NCI-H748 treated with DMSO at 0.1 percent for 48 hours (cell line): ENCODE data around the gene BCL11A.

ENCODE experiments used
- DNase-seq: peaks from one replicate; lab custom pipeline; 2025; lab: John Stamatoyannopoulos, UW

BCL11A gene

DNA sequence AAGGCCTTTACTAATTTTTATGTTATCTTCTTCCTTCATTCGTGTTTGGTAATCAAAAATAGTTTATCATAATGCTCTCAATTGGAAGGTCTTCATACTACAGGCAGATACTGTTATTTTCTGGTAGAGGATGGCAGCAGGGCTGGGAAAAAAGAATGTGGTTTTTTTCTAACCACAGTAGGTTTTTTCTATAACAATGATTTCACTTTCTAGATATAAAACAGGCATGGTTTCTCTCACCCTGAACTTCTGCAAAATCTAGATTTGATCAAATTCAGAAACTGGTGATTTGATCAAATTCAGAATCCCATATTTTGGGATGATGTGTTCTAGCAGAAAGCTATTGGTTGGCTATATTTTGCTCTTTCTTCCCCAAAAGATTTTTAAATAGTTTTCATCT is 27.6 kb downstream of the BCL11A start:
- DNase-seq: no peak

DNA sequence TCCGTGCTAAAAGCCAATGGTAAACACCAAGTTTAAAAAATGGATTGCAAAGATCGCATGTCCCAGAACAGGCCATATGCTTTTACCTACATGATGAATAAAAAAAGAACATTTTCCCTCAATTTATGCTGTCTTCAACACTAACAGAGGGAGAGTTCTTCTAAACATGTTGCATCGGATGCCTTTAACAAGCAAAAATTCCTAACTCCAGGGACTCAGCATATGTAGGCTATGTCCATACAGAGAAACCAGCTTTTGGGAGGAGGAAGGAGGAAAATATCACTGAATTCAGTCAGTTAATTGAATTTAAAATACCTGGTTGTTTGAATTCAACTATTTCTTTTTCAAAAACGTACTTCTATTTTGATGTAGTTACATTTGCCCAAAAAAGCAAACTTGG is 28.6 kb downstream of the BCL11A start:
- no peak for DNase-seq

DNA sequence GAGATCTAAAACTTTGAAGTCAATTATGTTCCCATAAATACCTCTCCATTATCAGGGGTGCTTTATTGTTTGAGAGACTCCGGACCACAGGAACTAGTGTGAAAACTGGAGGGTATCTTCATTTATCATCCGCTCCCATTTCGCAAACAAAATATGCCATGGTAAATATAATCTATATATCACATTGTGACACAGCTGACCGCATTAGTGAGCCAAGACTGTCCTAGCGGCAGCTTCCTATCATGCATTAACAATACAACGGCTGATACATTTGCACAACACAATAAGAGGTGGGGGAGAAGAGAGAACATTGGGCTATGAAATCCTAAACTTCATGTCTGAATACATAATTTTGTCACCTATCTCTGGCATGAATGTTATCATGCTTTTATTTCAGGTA is 29.5 kb downstream of the BCL11A start:
- no peak for DNase-seq

DNA sequence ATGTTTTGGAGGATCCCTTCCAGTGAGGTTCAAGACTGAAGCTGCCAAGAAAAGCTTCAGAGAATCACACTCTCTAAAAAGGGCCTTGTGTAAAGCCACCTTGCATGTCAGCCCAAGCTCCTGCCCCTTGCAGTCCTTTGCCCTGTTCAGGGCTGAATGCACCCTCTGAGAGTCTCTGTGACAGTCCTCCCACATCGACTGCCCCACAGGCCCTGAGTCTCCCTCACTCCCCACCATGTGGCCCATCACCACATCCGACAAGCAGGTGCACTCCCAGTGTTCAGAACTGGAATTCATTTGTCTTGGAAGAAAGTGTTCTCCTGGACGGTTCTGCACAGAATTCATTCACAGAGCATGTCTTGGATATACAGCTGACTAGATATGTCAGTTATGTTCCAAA is 31.0 kb downstream of the BCL11A start:
- DNase-seq: no peak

DNA sequence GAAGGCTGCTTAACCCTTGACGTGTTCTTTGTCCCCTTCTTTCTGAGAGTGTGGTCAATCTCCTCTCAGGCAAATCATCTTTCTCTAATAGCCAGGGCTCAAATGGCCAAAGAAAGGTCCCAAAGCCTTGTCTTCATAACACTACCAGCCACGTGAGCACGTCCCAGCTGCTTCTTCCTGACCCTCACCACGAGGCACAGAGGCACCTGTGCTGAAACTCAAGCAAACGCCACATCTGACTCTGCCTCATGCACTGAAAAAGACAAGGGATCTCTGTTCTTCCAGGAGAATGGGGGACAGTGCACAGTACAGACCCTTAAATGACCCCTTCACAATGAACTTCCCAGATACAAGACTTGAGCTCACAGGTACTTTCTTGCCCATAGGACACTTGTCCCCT is 31.8 kb downstream of the BCL11A start:
- DNase-seq: no peak

DNA sequence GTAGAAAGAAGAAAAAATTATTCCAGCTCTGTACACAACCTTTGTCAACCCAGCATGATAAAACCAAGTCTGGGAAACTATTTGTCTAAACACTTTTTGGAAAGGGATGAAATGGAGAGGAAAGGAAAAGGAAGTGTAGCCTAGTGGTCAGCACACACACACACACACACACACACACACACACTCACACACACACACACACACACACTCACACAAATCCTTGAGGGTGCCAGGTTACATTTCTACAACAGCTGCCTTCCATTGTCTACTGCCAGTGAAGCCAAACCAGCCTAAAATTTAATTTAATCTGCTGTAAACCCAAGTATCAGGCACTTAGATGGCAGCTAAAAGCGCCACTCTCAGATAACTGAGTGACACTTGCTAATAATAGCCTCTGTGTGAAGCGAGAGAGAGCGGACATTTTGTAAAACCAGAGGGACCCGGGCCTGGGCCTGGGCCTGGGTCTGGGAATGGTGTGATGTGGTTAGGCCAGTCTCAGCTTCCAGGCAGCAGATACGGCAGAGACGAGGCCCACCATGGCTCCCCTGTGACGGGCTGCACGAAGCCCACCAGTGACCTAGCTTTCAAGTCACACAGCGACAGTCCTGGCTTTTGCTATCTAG is 32.4 kb downstream of the BCL11A start:
- DNase-seq: no peak

DNA sequence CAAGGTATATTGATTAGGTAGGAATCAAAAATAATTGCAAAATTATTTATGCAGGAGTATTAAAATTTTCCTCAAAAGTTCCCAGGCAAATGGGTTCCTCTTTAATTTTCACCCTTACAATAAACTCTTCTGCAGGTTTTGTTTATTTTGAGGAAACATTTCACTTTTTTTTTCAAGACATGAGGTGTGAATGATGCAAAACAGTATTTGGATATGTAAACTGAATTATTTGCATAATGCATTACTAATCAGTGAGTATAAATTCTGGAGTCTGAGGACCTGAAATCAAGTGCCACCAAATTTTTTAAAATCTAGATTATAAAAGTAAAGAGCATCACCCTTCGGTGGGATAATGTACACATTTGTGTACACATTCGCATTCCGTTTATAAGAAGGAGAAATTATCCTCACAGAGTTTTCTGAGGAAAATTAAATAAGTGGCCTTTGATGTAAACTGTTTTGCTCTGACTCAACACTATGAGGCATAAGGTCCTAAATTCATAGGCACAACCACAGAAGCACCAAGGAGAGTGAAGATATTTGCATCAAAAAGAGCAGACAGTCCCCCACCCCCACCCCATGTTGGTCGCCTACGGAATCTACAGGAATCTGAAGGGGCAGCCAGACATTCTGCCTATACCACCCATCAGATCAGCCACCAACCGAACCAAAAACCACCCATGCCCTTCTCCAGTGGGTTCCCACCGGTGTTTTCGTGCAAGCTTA is 33.1 kb downstream of the BCL11A start:
- DNase-seq: no peak

DNA sequence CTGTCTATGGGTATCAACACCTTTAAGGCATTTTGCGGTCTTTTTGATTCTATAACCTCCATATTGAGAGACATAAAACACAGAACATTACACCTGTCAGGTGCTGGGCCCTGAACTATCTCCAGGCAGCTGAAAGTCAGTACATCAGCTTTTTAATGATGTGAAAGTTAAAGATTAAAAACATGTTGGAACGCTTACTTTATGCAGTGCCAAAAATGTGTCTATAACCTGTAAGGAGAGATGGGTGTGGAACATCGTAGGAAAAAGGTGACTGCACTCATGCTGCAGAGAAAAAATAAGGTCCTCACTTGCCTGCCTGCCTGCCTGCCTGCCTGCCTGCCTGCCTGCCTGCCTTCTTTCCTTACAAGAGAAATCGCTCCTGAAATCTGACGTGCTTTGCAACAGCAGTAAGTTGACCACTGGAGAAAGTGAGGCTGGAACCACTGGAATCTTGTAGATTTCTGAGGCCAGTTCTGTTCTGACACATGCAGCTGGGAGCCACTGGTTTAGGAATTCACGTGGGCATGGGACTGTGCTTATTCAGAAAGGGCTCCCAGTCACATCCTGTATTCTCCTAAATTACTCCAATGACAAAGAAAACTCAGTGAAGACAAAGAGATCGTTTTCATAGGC is 34.1 kb downstream of the BCL11A start:
- no peak for DNase-seq

DNA sequence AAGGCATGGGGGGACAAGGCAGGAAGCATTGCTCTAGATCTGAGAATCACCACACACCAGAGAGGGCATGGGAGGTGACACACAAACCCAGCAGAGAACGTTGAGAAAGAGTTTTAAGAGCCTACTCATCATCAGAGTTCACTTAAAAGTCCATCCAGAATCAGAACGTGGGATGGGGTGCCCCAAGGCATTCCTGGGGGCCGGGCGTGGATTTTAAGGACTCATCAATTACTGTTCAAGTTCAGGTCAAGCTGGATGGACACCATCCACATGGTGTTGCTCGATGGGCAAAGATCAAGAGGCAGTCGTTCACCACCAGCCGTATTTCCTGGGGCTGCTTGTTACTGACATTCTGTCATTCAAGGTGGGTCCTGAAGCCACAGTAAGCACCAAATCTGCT is 34.9 kb downstream of the BCL11A start:
- DNase-seq: no peak

DNA sequence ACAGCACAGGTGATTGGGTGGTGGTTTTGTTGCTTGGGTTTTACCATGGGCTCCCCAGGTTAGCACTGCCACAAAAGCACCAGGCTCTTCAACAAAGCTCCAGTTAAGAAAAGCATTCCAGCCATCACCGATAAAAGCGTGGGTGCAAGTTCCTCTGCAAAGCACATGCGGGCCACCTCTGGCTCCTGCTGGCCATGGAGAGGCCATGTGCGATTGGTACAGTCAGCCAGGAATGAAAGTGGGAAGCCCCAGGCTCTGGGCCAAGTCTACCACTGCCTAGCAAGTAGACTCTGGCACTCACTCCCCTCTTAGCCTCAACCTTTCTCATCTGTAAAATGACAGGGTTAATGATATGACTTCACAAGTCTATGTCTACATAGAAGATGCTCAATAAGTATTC is 36.0 kb downstream of the BCL11A start:
- DNase-seq: no peak

DNA sequence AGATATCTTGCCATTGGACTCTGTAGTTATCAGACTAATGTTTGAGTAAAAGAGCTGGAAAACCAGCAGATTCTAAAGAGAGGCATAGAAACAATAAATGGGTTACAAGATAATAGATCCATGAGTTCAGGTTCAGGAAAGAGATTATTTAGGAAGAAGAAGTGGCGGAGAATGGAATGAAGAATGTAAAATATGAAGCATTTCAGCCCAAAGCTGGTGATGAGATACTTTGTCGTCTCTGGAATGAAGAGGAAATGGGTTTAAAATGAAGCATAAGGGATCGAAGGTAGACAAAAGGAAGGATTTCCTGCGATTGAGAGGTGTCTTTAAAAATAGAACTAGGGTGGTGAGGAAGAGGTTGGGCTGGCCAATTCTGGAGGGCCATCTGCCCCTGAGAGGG is 36.6 kb downstream of the BCL11A start:
- no peak for DNase-seq

DNA sequence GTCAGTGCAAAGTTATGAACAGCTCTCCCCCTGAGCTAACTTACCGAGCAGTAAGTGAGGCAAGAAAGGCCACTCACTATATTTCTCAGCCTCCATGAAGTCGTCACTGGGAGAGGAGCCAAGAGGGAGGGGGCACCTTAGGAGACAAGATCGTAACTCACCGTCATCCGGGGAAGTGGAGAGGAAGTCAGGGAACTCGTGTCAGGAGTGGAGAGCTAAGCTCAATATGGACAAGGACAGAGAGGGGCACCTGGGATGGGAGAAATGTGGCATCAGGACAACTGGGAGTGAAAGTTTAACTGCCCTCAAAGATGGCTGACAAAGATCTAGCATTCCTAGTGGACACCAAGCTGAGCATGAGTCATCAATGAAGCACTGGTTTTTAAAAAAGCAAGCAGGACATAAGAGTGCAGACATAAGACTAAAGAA is 37.1 kb downstream of the BCL11A start:
- no peak for DNase-seq

DNA sequence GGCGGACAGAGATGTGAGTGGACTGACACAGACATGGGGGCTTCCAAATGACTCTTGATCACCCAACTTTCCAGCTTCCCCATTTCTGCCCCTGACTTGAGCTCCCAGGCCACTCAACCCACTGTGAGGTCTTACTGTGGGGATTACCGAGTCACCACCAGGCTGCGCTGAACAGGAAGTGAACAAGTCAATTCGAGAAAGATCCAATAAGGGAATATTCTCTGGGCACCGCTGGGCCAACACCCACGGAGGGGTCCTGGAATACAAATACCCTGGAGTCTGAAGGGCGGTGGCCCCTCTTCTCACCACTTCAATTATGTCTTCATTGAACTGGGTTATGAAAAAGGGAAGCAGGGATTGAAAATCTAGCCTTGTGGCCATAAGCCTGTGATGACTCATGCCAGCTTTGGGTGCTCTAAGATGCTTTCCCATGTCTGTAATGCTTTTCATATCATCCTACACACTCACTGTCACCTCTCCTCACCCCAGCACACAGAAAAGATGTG is 37.7 kb downstream of the BCL11A start:
- DNase-seq: no peak

DNA sequence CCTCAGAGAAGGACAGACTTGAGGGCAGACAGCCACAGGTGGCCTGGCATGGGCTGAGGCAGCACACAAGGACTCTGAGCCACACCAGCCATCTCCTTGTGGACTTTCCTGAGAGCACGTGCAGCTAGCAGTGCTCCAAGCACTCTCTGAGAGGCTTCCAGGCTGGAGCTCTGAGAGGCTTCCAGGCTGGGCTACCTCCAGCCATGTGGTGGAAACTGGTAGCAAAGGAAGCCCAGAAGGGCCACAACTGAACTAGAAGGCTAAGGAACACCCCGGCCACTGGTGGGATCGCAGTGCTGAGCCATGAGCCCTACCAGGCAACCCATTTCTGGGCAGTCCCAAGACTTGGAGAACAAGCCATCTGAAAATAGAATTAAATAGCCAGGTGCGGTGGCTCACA is 39.5 kb downstream of the BCL11A start:
- no peak for DNase-seq

DNA sequence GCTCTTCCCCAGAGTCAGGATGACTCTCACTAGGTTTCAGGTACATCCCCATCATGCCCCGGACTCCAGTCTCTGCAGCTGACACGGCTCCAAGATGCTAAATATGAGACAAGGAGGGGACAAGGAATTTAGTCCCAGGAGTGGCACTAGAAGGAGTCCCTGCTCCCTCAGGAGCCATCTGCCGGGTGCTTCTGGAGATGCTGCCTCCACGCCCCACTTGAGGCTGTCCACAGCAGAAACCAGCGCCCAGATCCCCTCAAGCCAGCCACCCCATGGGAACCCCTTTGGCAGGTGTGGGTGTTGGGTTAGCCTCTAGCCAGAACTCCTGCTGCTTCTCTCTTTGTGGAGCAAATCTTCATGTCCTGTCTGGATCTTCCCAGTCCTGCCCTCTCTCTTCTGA is 40.3 kb downstream of the BCL11A start:
- DNase-seq: no peak

DNA sequence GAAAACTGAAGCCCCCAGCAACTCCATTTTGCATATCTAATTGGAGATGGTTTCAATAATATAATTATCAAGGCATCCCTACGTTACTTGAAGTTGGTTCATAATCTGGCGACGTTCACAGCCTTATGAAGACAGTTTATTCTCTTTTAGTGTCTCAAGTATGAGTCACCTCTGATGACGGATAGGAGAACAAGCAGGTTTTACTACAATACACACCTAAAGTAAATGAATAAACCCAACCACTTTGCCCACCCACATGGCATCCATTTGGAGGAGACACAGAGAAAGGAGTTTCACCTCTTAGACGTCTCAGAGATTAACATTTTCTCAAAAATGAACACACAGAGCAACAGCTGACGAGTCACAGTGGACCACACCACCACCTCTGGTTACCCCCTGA is 40.8 kb downstream of the BCL11A start:
- DNase-seq: no peak

DNA sequence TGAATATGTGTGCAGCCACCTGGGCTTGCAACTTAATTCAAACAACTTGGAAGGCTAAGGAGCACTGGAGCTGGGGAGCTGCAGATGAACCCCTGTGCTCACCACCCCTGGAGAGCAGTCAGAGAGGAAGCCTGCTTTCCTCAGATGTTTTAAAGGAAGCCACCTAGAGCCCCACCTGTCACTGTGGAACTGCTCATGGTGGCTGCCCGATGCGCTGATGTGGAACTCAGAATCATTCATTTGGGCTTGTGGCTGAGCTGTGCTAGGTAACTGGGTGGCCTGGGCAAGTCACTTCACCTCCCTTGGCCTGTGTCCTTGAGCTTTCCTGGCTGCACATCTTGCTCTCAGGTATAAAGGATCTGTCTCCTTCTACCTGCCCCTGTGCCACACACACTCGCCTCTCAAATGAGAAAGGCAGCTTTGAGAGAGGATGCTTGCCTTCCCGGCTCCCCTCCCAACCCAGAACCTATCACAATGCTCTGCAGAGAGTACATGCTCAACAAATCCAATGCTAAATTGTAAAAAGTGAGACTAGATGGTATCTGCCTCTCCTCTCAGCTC is 41.3 kb downstream of the BCL11A start:
- DNase-seq: no peak

DNA sequence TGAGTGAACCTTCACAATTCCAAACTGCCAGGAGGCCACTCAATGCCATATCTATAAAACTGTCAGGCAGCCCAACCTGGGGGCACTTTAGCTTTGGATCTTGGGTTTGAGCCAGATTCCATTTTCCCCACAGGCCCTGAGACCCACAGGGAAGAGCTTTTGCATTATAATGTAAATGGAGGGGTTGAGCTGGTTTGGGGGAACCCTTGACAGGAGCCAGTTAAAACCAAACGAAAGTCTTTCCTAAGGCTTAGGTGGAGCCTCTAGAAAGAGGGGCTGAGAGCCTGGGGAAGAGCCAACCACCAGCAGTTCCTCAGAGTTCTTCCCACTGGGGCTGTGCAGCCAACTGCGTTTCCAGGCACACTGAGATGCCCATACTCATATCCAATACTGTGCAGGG is 42.7 kb downstream of the BCL11A start:
- no peak for DNase-seq

DNA sequence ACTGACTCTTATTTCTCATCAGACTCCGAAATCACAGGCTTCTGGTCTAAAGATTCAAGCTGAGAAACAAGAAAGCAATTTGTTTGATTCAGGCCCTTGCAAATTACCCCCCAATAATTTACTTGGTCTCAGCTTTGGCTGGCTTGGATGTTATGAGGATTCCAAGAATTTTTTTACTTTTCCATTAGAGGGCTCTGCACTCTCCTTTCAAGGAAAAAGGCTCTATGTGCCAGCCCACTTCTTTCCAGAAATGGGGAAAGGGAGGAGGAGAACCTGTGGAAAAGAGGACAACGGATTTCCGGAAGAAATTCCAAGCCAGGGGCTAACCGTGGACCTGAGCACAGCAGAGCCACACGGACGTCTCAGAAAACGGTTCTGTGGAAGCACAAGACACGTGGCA is 44.4 kb downstream of the BCL11A start:
- DNase-seq: no peak

DNA sequence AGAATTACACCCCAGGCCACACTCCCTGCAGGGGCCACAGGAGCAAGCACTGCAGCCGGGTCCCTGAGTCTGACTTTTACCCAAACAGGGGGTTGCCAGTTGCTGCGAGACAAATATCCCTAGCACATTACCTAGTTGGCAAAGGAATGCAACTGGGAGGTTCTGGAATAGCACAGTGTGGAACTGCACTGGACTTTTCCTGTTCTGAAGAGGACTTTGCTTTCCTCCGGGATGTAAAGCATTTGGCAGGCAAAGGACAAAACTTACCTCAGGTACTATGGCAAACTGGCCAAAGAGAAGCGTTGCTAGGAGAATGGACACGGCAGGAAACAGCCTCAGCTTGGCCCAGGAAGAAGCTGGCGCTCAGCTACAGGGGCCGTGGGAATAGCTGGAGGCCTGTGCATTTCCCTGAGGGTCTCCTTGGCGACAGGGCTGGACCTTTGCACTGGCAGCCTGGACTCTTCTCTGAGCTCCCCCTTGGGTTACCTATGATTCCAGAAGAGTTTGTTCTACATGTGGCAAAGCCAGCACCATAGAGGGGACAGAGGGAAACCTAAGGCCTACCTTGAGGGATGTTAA is 45.0 kb downstream of the BCL11A start:
- DNase-seq: no peak

DNA sequence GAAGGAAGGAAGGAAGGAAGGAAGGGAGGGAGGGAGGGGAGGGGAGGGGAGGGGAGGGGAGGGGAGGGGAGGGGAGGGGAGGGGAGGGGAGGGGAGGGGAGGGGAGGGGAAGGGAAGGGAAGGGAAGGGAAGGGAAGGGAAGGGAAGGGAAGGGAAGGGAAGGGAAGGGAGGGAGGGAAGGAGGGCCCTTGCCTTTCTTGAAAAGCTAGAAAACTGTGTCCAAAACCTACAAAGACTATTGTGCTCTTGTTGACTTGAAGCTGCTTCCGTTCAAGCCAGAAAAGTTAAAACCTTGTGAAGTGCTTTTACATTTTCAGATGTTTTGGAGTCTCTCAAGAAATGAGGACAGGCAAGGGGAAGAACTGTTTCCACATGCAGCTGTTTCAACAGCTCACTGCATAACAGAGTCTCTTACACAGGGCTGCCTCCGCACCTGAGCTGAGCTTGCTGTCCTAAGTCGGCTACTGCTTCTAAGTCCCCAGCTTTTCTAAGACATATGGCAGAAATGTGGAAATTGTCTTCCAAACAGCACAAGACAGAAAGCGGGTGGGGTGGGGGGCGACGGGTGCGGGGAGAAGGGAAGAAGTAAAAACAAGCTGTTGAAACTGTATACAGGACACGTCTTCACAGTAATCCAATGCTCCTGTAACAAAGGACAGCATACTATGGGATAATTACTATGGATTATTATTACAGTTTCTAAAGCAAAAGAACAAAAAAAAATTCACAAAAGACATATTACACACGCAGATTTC is 46.1 kb downstream of the BCL11A start:
- no peak for DNase-seq

DNA sequence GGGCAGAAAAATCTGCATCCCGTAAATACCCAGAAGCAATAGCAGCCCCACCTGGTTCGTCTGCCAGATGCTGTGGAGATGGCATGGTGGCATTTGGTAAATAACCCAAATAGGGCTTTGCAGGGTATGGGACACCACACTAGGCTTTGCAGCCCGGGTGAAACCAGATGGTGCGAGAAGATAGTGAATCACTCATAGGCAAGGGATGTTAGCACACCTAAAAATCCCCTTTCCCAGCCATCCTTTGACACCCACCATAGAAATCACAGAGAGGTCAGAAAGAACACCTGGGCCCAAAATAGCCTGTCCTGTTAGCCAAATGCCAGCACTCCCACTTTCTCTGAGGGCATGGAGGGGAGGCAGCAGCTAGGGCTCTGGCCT is 47.6 kb downstream of the BCL11A start:
- DNase-seq: no peak
